MM.1S (cell line): Measurements from ENCODE around the gene CTNNA2.

Experiments used
- CTCF ChIP-seq: fragments of 300-600 bp; sonication (generic); IDR thresholded peaks from 2 replicates; pipeline ENCODE4 v1.5.1; 2016; ENCODE audit warnings: antibody characterized with exemption, low read length, mixed read lengths
- EZH2 ChIP-seq: fragments of 300-600 bp; sonication (generic); optimal IDR thresholded peaks from 2 replicates; pipeline ENCODE3; 2017; ENCODE audit warnings: low read depth, mild to moderate bottlenecking, antibody characterized with exemption, low read length, mixed read lengths

- TF ChIP-seq CTCF, result peak; percentile 58
- no peak for TF ChIP-seq EZH2
Measured at GRCh38 chr2:79982445-79982844, 469.6 kb downstream of the CTNNA2 start.
